ENCODE data around the gene MAPKAP1.
A peak's percentile ranks its signal among the peaks of the same experiment; 100 is the strongest.

DNA sequence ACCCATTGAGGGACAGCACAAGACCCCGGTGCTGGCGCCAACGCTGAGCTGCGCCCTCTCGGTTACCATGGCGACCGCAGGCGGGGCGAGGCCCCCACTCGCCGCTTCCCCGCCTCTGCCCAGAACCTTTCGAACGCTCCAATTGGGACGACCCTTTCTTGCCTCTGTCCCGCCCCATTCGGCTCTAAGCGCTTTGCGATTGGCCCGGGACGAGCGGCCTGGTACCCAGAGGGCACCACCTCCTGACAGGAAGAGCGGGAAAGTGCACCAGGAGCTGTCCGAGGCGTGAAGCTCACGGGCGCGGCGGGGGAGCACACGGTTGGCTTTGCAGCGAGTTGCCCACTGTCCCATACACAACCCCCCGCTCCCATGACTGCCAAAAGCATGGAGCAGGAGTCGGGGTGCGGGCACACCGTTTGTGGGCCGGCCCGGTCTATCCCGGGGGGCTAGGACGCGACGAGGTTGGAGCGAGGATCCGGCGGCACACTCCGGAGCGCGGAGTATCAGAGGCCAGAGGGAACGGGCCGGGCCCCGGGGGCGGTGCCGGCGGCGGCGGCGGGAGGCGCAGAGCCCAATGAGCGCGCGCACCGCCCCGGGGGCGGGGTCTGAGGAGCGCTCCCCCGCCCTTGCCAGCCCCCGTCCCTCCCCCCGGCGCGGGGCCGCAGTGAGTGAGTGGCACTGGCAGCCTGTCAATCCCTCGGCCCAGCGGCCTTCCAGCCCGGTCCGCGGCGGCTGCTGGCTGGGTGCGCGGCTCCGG is 39.2 kb upstream of the MAPKAP1 start:
- peak; percentile 72 for TF ChIP-seq POLR2A (IDR thresholded peaks at IDR 0.05; ENCODE audit: low read length)
- TF ChIP-seq GATA1 (IDR thresholded peaks at IDR 0.05; ENCODE audit: low read depth, low read length), result no peak
